Measurements from ENCODE around the gene CALCB.

Gene CALCB

DNA sequence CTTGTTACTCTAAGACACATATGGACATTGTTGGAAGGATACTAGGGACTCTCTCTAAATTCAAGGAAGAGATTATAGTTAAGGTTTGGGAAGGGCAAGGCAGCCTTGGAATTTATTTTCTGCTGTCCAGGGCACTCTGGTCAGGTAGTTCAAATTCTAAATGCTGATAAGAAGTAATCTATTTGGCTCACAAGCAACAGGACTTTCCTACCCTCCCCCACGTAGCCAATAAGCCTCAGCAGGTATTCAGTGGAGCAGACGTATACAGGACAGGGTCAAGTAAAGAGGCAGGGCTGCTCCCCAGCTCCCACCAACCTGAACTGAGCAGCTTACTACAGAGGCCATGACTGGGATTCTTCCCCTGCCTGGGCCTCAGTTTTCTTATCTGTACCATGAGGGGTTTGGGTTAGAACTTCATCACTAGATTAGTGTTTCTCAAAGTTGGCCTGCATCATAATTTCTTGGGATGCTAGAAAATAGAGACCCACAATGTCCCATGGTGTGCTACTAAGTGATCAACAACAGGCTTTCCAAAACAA is 35.3 kb downstream of the CALCB start:
- CTCF ChIA-PET = no interaction called here
- DNase-seq (ENCODE audit: low spot score) = no peak
- no peak for TF ChIP-seq CTCF (conservative IDR thresholded peaks at IDR 0.05; ENCODE audit: low read depth)
- POLR2A ChIA-PET (ENCODE audit: low non-redundant PET) = no interaction called here
- no peak overlapping the region for H3K27ac ChIP-seq

DNA sequence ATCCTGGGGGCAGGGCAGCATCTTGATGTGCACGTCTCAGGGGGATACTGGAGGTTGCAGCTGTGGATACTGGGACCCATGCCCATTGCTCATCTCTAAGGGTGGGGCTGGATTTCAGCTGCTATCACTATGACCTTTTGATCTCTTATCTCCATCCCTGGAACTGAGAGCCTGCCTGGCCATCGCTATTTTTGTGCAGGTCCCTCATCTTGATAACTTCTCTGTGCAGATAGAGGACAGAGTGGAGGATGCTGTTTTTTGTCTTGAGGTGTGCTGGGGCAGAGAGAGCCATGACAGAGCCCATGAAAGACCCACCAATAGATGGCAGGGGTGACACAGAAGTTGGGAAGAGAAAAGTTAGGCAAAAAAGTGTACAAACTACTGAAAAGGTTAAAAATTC is 36.2 kb downstream of the CALCB start:
- ChIA-PET POLR2A (ENCODE audit: low non-redundant PET) (no interaction called here), CTCF (no interaction called here)
- DNase-seq (ENCODE audit: low spot score) = no peak
- no peak for TF ChIP-seq CTCF (conservative IDR thresholded peaks at IDR 0.05; ENCODE audit: low read depth)
- H3K27ac ChIP-seq = no peak overlapping the region

DNA sequence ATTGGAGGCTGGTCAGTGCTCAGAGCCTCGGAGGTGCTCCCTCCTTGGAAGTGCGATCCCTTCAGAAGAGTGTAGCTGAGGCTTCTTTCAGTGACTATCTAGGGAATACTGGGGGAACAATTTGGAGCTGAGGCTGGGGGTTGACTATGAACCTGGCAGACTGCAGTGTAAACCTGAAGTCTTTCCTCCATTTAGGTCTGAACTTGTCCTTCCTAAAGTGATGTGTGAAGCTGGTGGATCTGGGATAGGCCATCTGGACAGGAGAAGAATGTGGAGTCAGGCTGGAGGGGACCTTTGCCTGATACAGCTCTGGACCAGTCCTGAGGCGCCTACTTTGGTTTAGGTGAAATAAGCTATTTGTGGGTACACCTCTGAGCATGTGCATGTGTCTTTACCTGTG is 37.8 kb downstream of the CALCB start:
- ChIA-PET CTCF (interaction anchor here (1.3 kb wide), 1 partner anchor 10 kb away, joined by 6 read pairs; no protein-coding TSS in a partner anchor), POLR2A (ENCODE audit: low non-redundant PET) (no interaction called here)
- no peak overlapping the region for H3K27ac ChIP-seq
- TF ChIP-seq CTCF (conservative IDR thresholded peaks at IDR 0.05; ENCODE audit: low read depth) = no peak
- DNase-seq (ENCODE audit: low spot score) = no peak

GRCh38 chr11:15112131-15112541 is 38.7 kb downstream of the CALCB start:
- ChIA-PET CTCF (no interaction called here), POLR2A (ENCODE audit: low non-redundant PET) (no interaction called here)
- no peak for DNase-seq (ENCODE audit: low spot score)
- H3K27ac ChIP-seq = no peak overlapping the region
- TF ChIP-seq CTCF (conservative IDR thresholded peaks at IDR 0.05; ENCODE audit: low read depth) = no peak

- no peak overlapping the region for H3K27ac ChIP-seq
- ChIA-PET POLR2A (ENCODE audit: low non-redundant PET) (no interaction called here), CTCF (interaction anchor here (0.6 to 1.1 kb wide), 2 partner anchors 13 to 46 kb away, joined by 3 read pairs; no protein-coding TSS in a partner anchor)
- TF ChIP-seq CTCF (conservative IDR thresholded peaks at IDR 0.05; ENCODE audit: low read depth) = no peak
- DNase-seq (ENCODE audit: low spot score) = no peak
These were observed 40.0 kb downstream of the CALCB start for GRCh38 chr11:15113381-15113780.

GRCh38 chr11:15114501-15115475 is 41.4 kb downstream of the CALCB start, which contains the start of gene INSC:
TSS of gene INSC (plus strand) at chr11:15114923. CDS start at chr11:15149175, 34,252 bp downstream.
- no peak for TF ChIP-seq CTCF (conservative IDR thresholded peaks at IDR 0.05; ENCODE audit: low read depth)
- ChIA-PET POLR2A (ENCODE audit: low non-redundant PET) (no interaction called here), CTCF (interaction anchor here (0.6 to 1.1 kb wide), 3 partner anchors 8 to 74 kb away, joined by 3 to 4 read pairs (median 3); no protein-coding TSS in a partner anchor)
- no peak for DNase-seq (ENCODE audit: low spot score)
- H3K27ac ChIP-seq = no peak within 1 kb of the TSS

Measured in RWPE1 (cell line).